ENCODE results near the gene NUMA1. TPM values are rescaled to one million over a fixed set of nuclear protein-coding genes. Genes with fewer than 3 reads are reported as not detected.

NUMA1 gene
- total and polyA plus RNA-seq, 7 donors: 68.9 to 130 (median 100) TPM

DNA sequence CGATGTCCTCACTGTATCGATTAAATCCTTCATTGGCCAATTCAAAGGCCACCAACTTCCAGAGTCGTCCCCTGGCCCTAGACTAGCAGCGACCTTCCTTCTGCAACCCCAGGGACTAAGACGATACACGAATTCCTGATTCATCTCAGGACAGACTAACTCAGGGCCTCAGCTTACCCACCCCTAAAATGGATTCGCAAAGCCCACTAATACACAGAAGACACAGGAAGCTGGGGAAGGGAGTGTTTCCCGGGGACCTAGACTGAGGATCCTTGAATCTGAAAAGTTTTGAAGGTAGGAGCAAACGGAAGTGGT lies 22.2 kb upstream of the NUMA1 start:
- H3K36me3 ChIP-seq (ENCODE audit: insufficient read depth in 1 of 2, low read depth in 1 of 2): peaks cover 0 to 27% of the 10 kb centered on the region in 2 donors
- DNase-seq (no peak), ATAC-seq (peak in 1 of 4 donors; percentile 0)
- H3K4me3 ChIP-seq: peak overlapping the region; percentile 99
- no peak for TF ChIP-seq CTCF (IDR thresholded peaks at IDR 0.05)
- intact Hi-C loops (cut with DNase I): no loop called here
- H3K27me3 ChIP-seq (ENCODE audit: insufficient read depth in 3 of 3, low read length in 2 of 3): no peaks in the 10 kb centered on the region
- peak overlapping the region; percentile 100 for H3K27ac ChIP-seq
- no peaks in the 10 kb centered on the region for H3K9me3 ChIP-seq
- H3K4me1 ChIP-seq: peaks cover 51% of the 10 kb centered on the region
- WGBS, 3 donors: 1 to 2% (median 1%) methylated on average over 9 of the region's 9 CpGs

DNA sequence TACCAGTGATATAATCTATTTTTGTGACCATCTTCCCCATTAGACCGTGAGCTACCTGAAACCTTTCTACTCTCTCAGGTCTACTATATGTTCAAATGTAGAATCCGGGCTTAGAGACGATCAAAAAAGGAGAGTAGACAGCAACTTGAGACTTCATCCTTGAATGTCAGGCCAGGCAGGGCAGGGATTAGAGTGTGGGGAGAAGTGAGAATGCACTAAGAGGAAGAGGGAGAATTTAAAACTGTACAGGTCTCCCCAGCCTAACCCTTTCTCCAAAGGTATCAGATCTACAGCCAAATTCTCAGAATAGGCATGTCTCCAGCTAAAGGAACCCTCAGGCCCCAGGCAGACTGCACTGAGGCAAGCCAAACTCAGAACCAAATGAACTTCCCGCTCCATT lies 21.8 kb upstream of the NUMA1 start:
- no peak for TF ChIP-seq CTCF (IDR thresholded peaks at IDR 0.05)
- Histone ChIP-seq H3K4me3 (peak overlapping the region; percentile 99), H3K4me1 (peaks cover 51% of the 10 kb centered on the region), H3K27me3 (ENCODE audit: insufficient read depth in 3 of 3, low read length in 2 of 3) (no peaks in the 10 kb centered on the region), H3K27ac (peak overlapping the region; percentile 100), H3K36me3 (ENCODE audit: insufficient read depth in 1 of 2, low read depth in 1 of 2) (peaks cover 0 to 27% of the 10 kb centered on the region in 2 donors), H3K9me3 (no peaks in the 10 kb centered on the region)
- WGBS, 3 donors: 24 to 41% (median 27%) methylated on average over 4 of the region's 4 CpGs
- ATAC-seq (no peak), DNase-seq (no peak)
- intact Hi-C loops (cut with DNase I): no loop called here

- intact Hi-C loops (cut with DNase I): no loop called here
- Histone ChIP-seq H3K4me1 (peaks cover 51% of the 10 kb centered on the region), H3K27me3 (ENCODE audit: insufficient read depth in 3 of 3, low read length in 2 of 3) (no peaks in the 10 kb centered on the region), H3K36me3 (ENCODE audit: insufficient read depth in 1 of 2, low read depth in 1 of 2) (peaks cover 0 to 44% of the 10 kb centered on the region in 2 donors), H3K4me3 (no peak overlapping the region), H3K9me3 (no peaks in the 10 kb centered on the region), H3K27ac (peak overlapping the region; percentile 100)
- TF ChIP-seq CTCF (IDR thresholded peaks at IDR 0.05): no peak
- DNase-seq (no peak), ATAC-seq (no peak)
- 91 to 100% (median 92%) methylated on average over 1 of the region's 1 CpG for WGBS, 3 donors
These were observed 20.1 kb upstream of the NUMA1 start for GRCh38 chr11:72100462-72100861.

GRCh38 chr11:72100009-72100408 lies 19.7 kb upstream of the NUMA1 start:
- Histone ChIP-seq H3K4me3 (no peak overlapping the region), H3K9me3 (no peaks in the 10 kb centered on the region), H3K36me3 (ENCODE audit: insufficient read depth in 1 of 2, low read depth in 1 of 2) (peaks cover 0 to 48% of the 10 kb centered on the region in 2 donors), H3K27me3 (ENCODE audit: insufficient read depth in 3 of 3, low read length in 2 of 3) (no peaks in the 10 kb centered on the region), H3K27ac (peak overlapping the region; percentile 100), H3K4me1 (peaks cover 51% of the 10 kb centered on the region)
- ATAC-seq (no peak), DNase-seq (no peak)
- WGBS, 3 donors: 76 to 90% (median 85%) methylated on average over 3 of the region's 3 CpGs
- intact Hi-C loops (cut with DNase I): no loop called here
- no peak for TF ChIP-seq CTCF (IDR thresholded peaks at IDR 0.05)

- ATAC-seq (peak in 1 of 4 donors; percentile 60), DNase-seq (no peak)
- Histone ChIP-seq H3K36me3 (ENCODE audit: insufficient read depth in 1 of 2, low read depth in 1 of 2) (peaks cover 0 to 61% of the 10 kb centered on the region in 2 donors), H3K4me3 (no peak overlapping the region), H3K4me1 (peaks cover 47% of the 10 kb centered on the region), H3K27me3 (ENCODE audit: insufficient read depth in 3 of 3, low read length in 2 of 3) (no peaks in the 10 kb centered on the region), H3K9me3 (no peaks in the 10 kb centered on the region), H3K27ac (peak overlapping the region; percentile 100)
- 33 to 42% (median 42%) methylated on average over 3 of the region's 3 CpGs for WGBS, 3 donors
- intact Hi-C loops (cut with DNase I): no loop called here
- TF ChIP-seq CTCF (IDR thresholded peaks at IDR 0.05): no peak
These were observed 18.4 kb upstream of the NUMA1 start for GRCh38 chr11:72098741-72099140.

All from psoas muscle (tissue), 8 donors.